Glutamatergic neuron (in vitro differentiated cells): ENCODE results near the gene EXOC6B. TPM values are rescaled to one million over a fixed set of nuclear protein-coding genes. Genes with fewer than 3 reads are reported as not detected.
A peak's percentile ranks its signal among the peaks of the same experiment; 100 is the strongest.

Experiments used
- DNase-seq: peaks from one replicate; pipeline ENCODE4 v3.0.0; 2022
- H3K27ac Mint-ChIP-seq: one replicate; pipeline ENCODE4 v1.8.0; 2020; ENCODE audit warnings: mild to moderate bottlenecking, mixed read lengths, inconsistent platforms; ENCODE audit not compliant: unreplicated experiment
- H3K27me3 Mint-ChIP-seq: one replicate; pipeline ENCODE4 v1.8.0; 2020; ENCODE audit warnings: mild to moderate bottlenecking, moderate library complexity, mixed read lengths, inconsistent platforms; ENCODE audit not compliant: unreplicated experiment
- H3K36me3 Mint-ChIP-seq: one replicate; pipeline ENCODE4 v1.8.0; 2020; ENCODE audit warnings: mild to moderate bottlenecking, mixed read lengths, inconsistent platforms; ENCODE audit not compliant: unreplicated experiment
- H3K4me1 Mint-ChIP-seq: one replicate; pipeline ENCODE4 v1.8.0; 2020; ENCODE audit warnings: mild to moderate bottlenecking, low read depth, mixed read lengths, inconsistent platforms; ENCODE audit not compliant: unreplicated experiment
- H3K4me3 Mint-ChIP-seq: one replicate; pipeline ENCODE4 v1.8.0; 2020; ENCODE audit warnings: mild to moderate bottlenecking, mixed read lengths, inconsistent platforms; ENCODE audit not compliant: unreplicated experiment
- H3K9me3 Mint-ChIP-seq: one replicate; pipeline ENCODE4 v1.8.0; 2020; ENCODE audit warnings: mild to moderate bottlenecking, moderate library complexity, mixed read lengths, inconsistent platforms; ENCODE audit not compliant: unreplicated experiment
- CTCF ChIP-seq: fragments of 200-600 bp; sonication (generic); IDR thresholded peaks from one replicate; pipeline ENCODE4 v1.5.0; 2021; ENCODE audit not compliant: partially characterized antibody, unreplicated experiment
- total RNA-seq: library from RNA; stranded (reverse); fragmentation: NEBNext Ultra II Directional; extraction: Animal tissue kit (Norgen Biotek cat#: 25700); gene quantifications from one replicate; pipeline ENCODE4 v1.2.1, GENCODE V29; 2021; ENCODE audit not compliant: unreplicated experiment

The EXOC6B gene
- total RNA-seq, 1 donor from 2014 or later, result 34.5 TPM

GRCh38 chr2:72235497-72236415 is 590.1 kb downstream of the EXOC6B start:
- H3K9me3 Mint-ChIP-seq, result no peaks in the 10 kb centered on the region
- peaks cover 7% of the 10 kb centered on the region for H3K4me1 Mint-ChIP-seq
- H3K27ac Mint-ChIP-seq, result no peak overlapping the region
- peaks cover 2% of the 10 kb centered on the region for H3K27me3 Mint-ChIP-seq
- H3K4me3 Mint-ChIP-seq, result no peak overlapping the region
- no peaks in the 10 kb centered on the region for H3K36me3 Mint-ChIP-seq
- DNase-seq, result no peak
- no peak for TF ChIP-seq CTCF

GRCh38 chr2:72233211-72233610 is 592.6 kb downstream of the EXOC6B start:
- DNase-seq, result no peak
- no peak overlapping the region for H3K4me3 Mint-ChIP-seq
- no peak for TF ChIP-seq CTCF
- H3K27me3 Mint-ChIP-seq, result peaks cover 2% of the 10 kb centered on the region
- H3K9me3 Mint-ChIP-seq, result no peaks in the 10 kb centered on the region
- H3K4me1 Mint-ChIP-seq, result peaks cover 7% of the 10 kb centered on the region
- no peak overlapping the region for H3K27ac Mint-ChIP-seq
- H3K36me3 Mint-ChIP-seq, result no peaks in the 10 kb centered on the region

- no peak for TF ChIP-seq CTCF
- no peaks in the 10 kb centered on the region for H3K36me3 Mint-ChIP-seq
- H3K27me3 Mint-ChIP-seq, result no peaks in the 10 kb centered on the region
- peaks cover 2% of the 10 kb centered on the region for H3K9me3 Mint-ChIP-seq
- H3K4me1 Mint-ChIP-seq, result peaks cover 17% of the 10 kb centered on the region
- no peak for DNase-seq
- no peak overlapping the region for H3K4me3 Mint-ChIP-seq
- no peak overlapping the region for H3K27ac Mint-ChIP-seq
Observed at GRCh38 chr2:72222829-72223564, 602.8 kb downstream of the EXOC6B start.

- Mint-ChIP-seq H3K4me1 (peaks cover 17% of the 10 kb centered on the region), H3K4me3 (no peak overlapping the region), H3K27ac (peak overlapping the region; percentile 59), H3K36me3 (no peaks in the 10 kb centered on the region), H3K9me3 (peaks cover 4% of the 10 kb centered on the region), H3K27me3 (no peaks in the 10 kb centered on the region)
- peak; percentile 65 for DNase-seq
- TF ChIP-seq CTCF, result peak; percentile 67
Observed at GRCh38 chr2:72220170-72220569, 605.7 kb downstream of the EXOC6B start.
